NCI-H510A treated with DMSO at 0.1 percent for 48 hours (cell line): ENCODE results near the gene SYNGR3.
"Not testable (repeated sequence)": the region's sequence is repeated elsewhere in the genome, so short reads cannot be mapped to it uniquely, and the experiment has no call there.

Experiments
- DNase-seq: peaks from one replicate; lab custom pipeline; 2025; lab: John Stamatoyannopoulos, UW

Gene SYNGR3

GRCh38 chr16:1959269-1960039 lies 30.3 kb upstream of the SYNGR3 start, which contains the start of gene NDUFB10:
Gene NDUFB10, plus strand, starts transcription at chr16:1959538. Its CDS starts 87 bp downstream, at chr16:1959625.
- peak; percentile 69 for DNase-seq

- DNase-seq = peak; percentile 31
These were observed 28.8 kb upstream of the SYNGR3 start for GRCh38 chr16:1960665-1961630.

- DNase-seq = no peak
These were observed 28.1 kb upstream of the SYNGR3 start for GRCh38 chr16:1961651-1962067.

GRCh38 chr16:1962161-1963153 lies 27.3 kb upstream of the SYNGR3 start:
- not testable (repeated sequence) for DNase-seq

- DNase-seq = no peak
These were observed 25.8 kb upstream of the SYNGR3 start for GRCh38 chr16:1963806-1964505.

- peak; percentile 92 for DNase-seq
These were observed 25.0 kb upstream of the SYNGR3 start, which contains the start of gene RPS2 for GRCh38 chr16:1964506-1965395. Gene RPS2, minus strand, starts transcription at chr16:1964826. Its CDS starts 201 bp downstream, at chr16:1964625.

- DNase-seq = no peak
These were observed 24.3 kb upstream of the SYNGR3 start for GRCh38 chr16:1965396-1966001.

- DNase-seq = no peak
These were observed 23.3 kb upstream of the SYNGR3 start, which contains the start of gene RNF151 for GRCh38 chr16:1966460-1966859. Gene RNF151, plus strand, starts transcription at chr16:1966856. Its CDS starts 26 bp downstream, at chr16:1966882.

GRCh38 chr16:1968146-1968953 lies 21.4 kb upstream of the SYNGR3 start:
- no peak for DNase-seq

- DNase-seq = peak; percentile 63
These were observed 17.8 kb upstream of the SYNGR3 start, which contains the start of gene TBL3 for GRCh38 chr16:1971796-1972489. Gene TBL3, plus strand, starts transcription at chr16:1972053. Its CDS starts 112 bp downstream, at chr16:1972165.

- no peak for DNase-seq
These were observed 17.3 kb upstream of the SYNGR3 start for GRCh38 chr16:1972490-1972877.

GRCh38 chr16:1973461-1974156 lies 16.2 kb upstream of the SYNGR3 start:
- no peak for DNase-seq

GRCh38 chr16:1974157-1975070 lies 15.4 kb upstream of the SYNGR3 start:
- no peak for DNase-seq

- no peak for DNase-seq
These were observed 14.1 kb upstream of the SYNGR3 start for GRCh38 chr16:1975432-1976215.

GRCh38 chr16:1976216-1976520 lies 13.6 kb upstream of the SYNGR3 start:
- no peak for DNase-seq
